Stimulated activated CD4-positive, alpha-beta T cell treated with anti-CD3 and anti-CD28 coated beads, Interleukin-4, amount 100 ng/mL, for 48 hours (primary cell): ENCODE measurements around the gene PPIF.

ENCODE experiments used
- DNase-seq, 2 donors: peaks; one replicate each; pipeline ENCODE4 v3.0.0-alpha.2; 2020; ENCODE audit warnings: low read depth in 2 of 2

Gene PPIF

DNA sequence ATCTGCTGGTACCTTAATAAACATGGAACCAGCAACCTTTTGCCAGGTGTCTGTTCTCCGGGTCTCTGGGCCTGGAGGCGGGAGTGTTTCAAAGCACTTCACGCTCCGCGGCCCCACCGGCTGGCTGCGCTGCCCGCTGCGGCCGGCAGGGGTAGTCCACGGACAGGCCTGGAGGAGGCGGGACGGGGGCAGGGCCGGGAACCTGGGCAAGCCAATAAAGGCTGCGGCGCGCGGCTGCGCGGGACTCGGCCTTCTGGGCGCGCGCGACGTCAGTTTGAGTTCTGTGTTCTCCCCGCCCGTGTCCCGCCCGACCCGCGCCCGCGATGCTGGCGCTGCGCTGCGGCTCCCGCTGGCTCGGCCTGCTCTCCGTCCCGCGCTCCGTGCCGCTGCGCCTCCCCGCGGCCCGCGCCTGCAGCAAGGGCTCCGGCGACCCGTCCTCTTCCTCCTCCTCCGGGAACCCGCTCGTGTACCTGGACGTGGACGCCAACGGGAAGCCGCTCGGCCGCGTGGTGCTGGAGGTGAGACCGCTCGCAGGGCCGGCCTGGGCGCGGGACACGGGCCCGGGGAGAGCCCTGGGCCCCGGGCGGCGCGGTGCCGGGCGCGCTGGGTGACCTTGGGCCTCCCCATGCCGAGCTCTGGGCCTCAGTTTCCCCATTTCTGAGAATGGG lies at the start of gene PPIF:
TSS of gene PPIF (plus strand) at position 244 of the 668 bp plus-strand sequence. CDS start at position 324, 80 bp downstream.
- DNase-seq: peak; percentile 92 to 95

- DNase-seq: peak; percentile 52 to 59
Measured at GRCh38 chr10:79298403-79299244, 48.6 kb upstream of the PPIF start.

- no peak for DNase-seq
Measured at GRCh38 chr10:79299397-79300241, 47.6 kb upstream of the PPIF start.

GRCh38 chr10:79300711-79301110 lies 46.6 kb upstream of the PPIF start:
- DNase-seq: no peak

DNA sequence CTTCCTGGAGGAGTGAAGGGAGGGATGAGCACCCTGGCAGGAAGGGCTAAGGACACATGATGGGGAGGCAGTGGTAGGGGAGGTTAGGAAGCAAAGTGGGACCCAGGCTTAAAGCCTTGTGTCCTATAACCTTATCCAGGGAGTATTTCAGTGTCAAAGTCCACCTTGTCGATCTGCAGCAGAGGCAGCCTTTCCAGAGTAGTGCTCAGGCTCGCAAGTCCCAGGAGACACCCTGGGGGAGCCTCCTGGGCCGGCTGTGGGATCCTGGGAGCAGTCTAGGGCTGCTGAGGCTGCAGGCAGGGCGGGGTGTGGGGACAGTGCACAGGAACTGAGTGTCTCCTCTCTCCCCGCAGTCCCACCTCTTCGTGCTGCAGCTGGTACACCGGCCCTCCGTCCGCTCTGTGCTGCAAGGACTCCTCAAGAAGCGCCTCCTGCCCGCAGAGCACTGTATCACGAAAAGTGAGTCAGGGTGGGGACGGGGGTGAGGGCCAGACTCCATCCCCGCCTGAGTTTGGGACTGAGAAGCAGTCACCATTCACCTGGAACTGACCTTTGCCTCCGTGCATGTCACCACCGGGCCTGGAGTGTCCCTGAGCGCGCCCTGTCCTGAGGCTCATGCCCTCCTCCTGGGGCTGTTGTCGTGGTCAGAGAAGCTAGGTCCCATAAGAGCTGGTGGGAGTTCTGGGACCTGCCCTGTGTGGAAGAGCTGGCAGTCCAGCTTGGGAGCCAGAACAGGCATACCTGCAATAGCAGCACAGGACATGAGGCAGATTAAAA lies 45.3 kb upstream of the PPIF start:
- no peak for DNase-seq

DNA sequence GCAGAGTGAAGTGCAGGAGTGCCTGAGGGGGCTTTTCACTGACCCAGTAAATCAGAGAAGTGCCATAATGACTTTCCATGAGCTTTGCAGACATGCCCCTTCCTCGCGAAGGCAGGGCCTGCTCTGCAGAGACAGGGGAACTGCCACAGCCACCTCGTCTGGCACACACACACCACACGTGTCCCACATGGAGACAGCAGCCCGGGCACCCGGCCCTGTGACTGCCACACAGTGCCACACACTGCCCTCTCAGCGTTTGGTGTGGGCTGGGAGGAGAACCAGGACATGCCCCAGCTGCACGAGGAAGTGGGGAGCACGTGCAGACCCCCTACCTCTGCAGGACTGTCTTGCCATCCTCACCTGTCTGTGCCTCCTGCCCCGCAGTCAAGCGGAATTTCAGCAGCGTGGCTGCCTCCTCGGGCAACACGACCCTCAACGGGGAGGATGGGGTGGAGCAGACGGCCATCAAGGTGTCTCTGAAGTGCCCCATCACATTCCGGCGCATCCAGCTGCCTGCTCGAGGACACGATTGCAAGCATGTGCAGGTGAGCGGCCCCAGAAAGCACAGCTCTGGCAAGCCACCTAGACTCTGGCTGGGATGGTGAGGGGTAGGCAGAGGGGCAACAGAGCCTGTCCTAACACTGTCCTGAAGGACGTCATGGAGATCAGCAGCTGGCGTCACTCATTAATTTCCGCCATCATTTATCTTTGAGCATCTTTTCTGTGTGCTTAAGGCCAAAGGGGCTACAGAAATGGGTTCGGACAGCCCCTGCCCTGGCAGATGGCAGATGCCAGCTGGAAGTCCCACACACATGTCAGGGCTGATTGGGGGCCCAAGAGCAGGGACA lies 43.4 kb upstream of the PPIF start:
- no peak for DNase-seq

DNA sequence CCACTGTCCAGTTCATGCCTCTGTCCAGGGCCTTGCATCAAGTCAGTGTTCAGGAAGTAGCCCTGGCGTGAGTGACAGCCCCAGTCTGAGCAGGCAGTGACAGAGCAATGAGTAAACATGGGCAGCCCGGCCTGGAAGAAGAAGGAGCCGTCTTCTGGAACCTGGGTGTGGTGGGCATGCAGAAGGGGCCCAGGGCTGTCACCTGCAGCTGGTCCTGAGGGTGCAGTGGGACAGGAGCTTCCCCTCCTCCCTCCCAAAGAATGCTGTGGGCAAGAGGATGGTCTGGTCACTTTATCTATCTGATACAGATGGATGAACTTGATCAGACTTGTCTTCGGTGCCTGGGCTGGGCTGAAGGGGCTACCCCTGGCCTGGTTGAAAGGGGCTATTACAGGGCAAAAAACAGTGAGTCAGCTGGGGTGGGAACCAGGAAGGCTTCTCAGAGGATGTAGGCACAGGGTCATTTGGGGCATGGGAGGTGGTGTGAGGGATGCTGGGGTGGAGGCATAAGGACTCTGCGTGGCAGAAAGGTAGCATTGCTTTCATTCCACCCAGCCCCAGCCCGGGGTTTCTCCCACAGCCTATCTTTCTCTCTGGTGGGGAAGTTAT lies 42.7 kb upstream of the PPIF start:
- no peak for DNase-seq

DNA sequence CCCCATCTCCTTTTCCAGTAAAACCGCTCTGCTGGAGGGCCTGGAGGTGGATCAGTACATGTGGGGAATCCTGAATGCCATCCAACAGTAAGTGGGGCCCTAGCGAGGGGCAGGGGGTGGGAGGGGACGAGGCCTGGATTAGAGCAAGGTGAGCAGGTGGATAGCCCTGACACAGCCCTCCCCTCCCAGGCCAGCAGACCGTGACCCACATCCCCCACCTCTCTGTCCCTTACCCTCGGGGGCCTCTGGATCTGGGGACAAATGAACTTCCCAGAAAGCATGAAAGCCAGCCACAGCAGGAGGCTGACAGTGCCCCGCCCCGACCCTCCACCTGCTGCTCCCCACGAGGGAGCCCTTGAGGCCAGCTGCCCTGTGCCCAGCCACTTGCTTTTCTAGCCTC lies 41.8 kb upstream of the PPIF start:
- DNase-seq: no peak

- no peak for DNase-seq
Measured at GRCh38 chr10:79305988-79306387, 41.3 kb upstream of the PPIF start.

DNA sequence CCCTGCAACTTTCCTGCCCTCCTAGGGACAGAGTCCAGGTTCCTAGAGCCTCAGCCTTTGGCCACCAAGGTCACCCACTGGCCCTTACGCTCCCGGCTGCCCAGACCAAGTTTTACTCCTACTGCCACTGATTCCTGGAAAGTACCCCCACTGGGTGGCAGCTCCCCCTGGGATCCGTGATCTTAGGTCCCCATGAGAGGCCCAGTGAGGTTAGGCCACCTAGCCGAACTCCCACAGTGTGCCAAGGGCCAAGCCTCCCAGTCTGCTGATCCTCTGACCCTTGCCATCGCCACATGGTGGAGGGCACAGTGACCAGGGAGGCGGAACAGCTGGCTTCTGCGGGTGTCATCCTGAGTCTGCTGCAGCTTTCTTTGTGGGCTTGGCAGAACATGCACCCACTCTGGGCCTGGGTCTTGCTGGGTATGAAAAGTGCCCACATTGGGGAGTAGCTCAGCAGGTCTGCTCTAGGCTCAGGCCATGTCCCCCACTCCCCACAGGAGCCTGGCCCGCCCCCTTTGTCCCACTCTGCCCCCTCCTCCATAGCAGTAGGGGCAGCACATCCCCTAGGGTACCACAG lies 40.5 kb upstream of the PPIF start:
- DNase-seq: no peak

GRCh38 chr10:79308016-79308415 lies 39.3 kb upstream of the PPIF start:
- no peak for DNase-seq

DNA sequence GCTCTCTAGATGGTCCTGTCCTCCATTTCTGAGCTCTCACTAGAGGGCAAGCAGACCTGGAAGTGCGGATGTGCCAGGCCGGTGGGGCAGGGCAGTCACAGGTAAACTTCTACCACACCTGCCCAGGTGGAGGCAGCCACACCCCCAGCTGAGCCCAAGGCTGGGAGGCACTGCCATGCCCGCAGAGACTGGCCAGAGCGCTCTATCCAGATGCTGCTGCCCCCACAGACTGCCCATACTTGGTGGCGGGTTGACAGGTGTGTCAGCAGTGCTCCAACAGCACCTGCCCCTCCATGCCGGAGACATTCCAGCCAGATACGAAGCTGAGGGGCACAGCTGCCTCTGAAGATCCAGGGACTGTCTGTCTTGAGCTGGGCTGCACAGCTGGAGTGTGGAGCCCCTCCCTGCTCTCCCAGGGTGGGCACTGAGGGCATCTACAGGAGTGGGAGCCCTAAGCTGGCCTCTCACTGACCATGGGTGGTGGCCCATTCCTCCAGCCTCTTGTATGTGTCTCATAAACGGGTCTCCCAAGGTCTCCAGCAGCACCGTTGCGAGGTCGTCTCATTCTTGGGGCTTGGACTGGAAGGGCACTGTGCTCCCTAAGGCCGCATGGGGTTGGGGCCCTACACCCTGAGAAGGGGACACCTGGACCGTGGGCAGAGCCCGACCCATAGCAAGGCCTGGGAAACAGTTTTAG lies 38.2 kb upstream of the PPIF start:
- no peak for DNase-seq

- DNase-seq: no peak
Measured at GRCh38 chr10:79310200-79310865, 36.9 kb upstream of the PPIF start.

GRCh38 chr10:79310911-79311573 lies 36.2 kb upstream of the PPIF start:
- no peak for DNase-seq

DNA sequence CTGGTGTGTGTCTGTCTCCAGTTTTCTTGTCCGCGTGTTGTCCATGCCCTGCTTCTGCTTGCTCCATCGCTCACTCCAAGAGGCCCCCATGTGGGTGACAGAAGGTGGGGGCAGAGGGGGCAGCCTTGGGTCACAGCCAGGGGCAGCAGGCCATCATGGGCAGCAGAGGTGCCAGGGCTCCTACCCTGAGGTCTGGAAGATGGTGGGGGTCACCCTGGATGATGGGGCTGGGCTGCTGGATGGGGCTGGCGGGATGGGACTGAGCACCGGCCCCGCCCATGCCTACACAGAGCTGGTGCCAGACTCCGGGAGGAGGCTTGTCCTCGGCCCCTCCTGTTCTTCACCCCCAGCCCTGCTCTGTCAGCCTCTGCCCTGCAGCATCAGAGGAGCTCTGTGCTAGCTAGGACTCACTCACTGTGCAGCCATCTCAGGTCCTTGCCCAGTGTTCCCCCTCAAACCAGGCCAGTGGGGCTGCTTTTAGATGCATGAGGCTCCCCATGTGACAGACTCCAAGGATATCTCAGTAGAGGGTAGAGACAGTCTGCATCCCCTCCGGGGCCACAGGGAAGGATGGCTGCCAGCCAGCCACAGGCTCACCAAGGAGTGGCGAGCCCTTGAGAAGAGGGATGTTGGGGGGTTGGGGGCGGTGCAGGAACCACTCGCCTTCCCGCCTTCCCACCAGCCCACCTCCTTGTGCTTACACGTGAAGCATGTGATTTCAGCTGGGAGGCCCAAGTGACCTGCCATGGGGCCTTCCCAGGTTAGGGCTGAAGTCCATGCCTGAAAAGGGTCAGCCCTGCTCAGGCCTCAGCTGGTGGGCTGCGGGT lies 35.5 kb upstream of the PPIF start:
- no peak for DNase-seq

DNA sequence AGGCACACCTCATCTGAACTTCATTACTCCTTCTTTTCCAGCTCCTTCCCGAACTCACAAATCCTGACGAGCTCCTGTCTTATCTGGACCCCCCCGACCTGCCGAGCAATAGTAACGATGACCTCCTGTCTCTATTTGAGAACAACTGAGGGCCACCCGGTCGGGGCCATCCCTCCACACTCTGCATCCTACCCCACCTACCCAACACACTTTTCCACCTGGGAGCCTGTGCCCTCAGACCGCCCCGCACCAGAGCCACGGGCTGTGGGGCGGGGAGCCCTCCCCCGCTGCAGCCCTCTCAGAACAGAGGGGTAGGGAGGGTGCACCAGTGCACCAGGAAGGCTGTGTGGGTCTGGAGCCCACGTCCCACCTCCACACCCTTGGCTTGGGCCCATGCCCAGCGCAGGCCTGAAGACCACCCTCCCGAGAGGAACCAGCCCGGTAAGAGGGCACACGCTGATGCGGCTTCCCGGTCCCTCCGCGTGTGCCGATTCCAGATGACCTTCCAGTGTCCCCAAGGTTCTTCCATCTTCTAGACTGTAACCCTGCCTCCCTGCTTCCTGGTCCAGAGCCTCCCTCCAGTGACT lies 34.6 kb upstream of the PPIF start:
- DNase-seq: no peak

DNA sequence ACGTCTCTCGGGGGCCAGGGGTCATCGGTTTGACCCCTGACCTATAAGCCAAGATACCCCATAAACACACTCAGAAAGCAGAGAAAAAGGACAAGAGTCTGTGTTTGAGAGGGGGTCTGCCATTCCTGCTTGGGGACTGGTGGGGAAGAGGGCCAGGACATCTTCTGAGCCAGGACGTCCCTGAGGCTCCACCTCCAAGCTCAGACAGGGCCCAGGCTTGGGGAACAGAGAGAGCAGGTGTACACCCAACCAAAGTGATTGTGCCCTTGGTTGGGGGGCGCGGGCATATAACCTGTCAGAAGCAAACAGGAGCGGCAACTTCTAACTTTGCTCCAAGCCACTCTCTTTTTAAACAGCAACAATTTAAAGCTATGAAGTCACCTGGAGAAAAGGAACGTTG lies 33.9 kb upstream of the PPIF start:
- no peak for DNase-seq
